GM18511 (cell line): ENCODE measurements around the gene RALY.

ENCODE experiments used
- ATAC-seq: cut with Tn5 transposase; IDR thresholded peaks from one replicate; pipeline ENCODE4 v1.9.1; 2021; ENCODE audit warnings: mild to moderate bottlenecking, moderate library complexity; ENCODE audit not compliant: unreplicated experiment

RALY gene

DNA sequence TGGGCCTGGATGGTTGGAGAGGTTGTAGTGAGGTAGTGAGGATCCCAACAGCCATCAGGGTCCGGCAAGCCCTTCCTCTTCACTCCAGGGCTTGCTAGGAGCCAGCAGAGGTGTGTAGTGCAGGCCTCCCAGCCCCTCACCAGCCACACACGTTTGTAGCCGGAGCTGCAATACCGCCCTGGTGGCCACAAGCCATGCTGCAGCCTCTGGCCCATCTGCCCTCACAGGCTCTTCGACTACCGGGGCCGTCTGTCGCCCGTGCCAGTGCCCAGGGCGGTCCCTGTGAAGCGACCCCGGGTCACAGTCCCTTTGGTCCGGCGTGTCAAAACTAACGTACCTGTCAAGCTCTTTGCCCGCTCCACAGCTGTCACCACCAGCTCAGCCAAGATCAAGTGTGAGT, 81.9 kb downstream of the RALY start:
- ATAC-seq, result no peak

- ATAC-seq, result no peak
Measured at GRCh38 chr20:34076952-34077351, 83.2 kb downstream of the RALY start.

- no peak for ATAC-seq
Measured at GRCh38 chr20:34078540-34078939, 84.8 kb downstream of the RALY start.

DNA sequence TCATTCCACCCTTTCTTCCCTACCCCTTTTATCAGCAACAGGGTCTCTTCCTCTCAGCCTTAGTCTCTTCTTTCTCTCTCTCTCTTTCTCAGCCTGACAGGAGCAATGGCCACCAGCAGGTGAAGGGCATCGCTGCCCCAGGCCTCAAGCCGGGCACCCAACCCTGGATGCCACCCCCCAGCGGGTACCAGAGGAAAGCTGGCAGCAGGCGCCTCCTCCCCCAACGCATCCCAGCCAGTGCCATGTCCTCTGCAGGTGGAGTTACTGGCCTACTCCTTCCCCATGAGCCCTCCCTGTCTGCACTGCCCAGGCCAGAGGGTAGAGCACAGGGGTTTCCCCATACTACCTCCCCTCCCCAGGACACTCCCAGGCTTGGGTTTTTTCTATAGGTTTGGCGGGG, 86.1 kb downstream of the RALY start:
- no peak for ATAC-seq

GRCh38 chr20:34082232-34082887, 88.6 kb downstream of the RALY start:
- ATAC-seq, result no peak

- no peak for ATAC-seq
Measured at GRCh38 chr20:34083137-34083536, 89.4 kb downstream of the RALY start.

DNA sequence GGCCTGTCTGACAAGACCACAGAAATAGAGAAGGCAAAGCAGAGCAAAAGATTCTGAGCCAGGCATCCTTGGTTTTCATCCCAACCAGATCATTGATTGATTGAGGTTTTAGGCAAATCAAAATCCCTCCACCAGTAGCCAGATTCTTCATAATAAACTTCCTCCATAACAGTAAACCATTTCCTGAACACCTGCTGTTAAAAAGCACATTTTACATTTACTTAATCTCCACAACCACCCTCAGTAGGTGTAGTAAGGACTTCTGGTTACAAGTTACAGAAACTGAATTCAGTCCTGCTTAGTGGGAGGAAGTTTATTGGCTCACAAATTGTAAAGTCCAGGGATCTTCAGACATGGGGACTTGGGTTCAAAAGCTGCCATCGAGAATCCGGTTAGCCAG, 90.1 kb downstream of the RALY start:
- no peak for ATAC-seq

- no peak for ATAC-seq
Measured at GRCh38 chr20:34084227-34084923, 90.7 kb downstream of the RALY start.

DNA sequence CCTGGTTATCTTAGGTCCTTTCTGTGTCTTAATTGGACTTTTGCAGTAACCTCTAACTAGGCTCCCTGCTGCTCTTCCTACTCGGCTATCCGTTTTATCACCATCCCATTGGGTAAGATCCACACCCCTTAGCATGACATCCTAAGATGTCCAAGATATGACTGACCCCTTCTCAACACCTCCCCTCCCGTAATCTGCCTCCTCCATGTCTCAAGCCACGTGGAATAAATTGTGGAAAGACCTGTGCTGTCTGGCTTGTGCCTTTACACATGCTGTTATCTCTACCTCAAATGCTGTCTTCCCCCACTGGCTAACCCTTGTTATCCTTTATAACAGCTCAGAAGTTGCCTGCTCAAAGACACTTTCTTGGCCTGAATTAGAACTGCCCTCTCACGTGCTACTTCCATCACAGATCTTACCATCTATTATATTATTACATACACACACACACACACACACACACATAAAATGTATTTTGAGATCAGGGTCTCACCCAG, 91.9 kb downstream of the RALY start:
- no peak for ATAC-seq

DNA sequence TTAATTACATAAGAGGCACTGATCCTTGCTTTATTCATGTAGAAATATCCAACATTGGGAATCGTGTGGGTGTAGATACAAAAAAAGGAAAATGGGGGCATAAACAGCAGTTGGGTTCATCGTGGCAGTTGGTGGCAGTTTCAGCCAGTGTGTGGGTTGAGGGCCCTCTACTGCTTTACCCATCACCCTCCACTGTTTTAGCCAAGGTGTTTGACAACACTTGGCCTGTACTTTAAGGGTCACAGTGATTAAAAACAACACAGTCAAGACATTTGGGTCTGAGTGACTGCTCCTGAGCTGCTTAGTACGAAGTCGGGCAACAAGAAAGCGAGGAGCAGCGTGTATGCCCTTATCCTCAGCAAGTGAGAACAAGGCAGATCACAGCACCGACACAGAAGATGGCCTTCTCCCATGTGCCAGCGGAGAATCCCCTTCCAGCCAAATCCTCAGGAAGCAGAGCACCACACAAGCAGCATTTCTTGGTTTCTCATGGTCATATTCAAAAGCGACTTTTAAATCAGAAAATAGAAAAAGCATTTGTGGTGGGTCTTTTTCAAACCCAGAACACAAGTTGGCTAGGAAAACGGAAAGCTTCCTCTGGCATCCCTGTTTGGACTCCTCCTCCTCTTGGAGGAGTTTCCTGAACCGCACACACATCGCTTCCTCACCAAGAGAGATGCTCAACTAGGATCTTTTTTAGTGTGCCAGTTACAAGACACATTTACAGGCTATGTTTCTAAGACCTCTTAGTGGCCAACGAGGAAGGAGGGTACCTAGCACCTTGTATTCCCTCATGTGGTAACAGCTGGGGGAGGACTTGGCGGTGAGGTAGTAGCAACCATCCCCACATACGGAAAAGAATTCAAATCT, 94.8 kb downstream of the RALY start:
- ATAC-seq, result no peak

- ATAC-seq, result no peak
Measured at GRCh38 chr20:34089175-34089479, 95.4 kb downstream of the RALY start.

DNA sequence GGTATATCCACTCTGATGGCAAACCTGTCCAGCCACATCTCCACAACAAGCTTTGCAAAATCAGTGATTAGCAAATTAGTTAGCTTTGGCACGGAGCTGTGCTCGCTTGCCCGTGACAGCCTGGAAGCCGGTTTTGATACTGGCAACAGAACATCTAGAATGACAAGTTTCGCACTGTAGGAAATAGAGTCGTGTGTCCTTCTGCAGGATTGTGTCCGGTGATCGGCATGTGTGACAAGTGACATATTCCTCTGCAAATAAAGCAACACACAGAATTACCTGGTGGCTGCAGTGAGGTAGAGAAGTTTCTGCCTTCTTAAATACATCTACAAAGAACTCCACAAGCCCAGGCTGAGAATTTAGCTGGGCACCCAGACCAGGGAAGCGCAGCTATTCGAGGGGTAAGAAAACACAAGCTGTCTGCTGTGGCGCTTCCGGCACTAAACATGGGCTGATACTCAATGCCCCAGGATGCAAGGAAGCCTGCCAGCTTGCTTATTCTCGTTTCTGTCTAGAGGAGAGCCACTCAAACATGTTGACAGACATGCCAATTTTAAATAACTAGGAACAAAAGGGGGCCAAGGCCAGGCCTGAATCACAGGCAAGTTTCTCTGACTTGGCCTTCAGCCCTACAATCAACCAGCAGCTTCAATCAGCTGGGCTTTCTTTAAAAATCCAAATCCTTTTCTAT, 96.1 kb downstream of the RALY start:
- no peak for ATAC-seq

GRCh38 chr20:34090645-34091044, 96.9 kb downstream of the RALY start:
- no peak for ATAC-seq

- no peak for ATAC-seq
Measured at GRCh38 chr20:34091637-34092200, 98.0 kb downstream of the RALY start.

DNA sequence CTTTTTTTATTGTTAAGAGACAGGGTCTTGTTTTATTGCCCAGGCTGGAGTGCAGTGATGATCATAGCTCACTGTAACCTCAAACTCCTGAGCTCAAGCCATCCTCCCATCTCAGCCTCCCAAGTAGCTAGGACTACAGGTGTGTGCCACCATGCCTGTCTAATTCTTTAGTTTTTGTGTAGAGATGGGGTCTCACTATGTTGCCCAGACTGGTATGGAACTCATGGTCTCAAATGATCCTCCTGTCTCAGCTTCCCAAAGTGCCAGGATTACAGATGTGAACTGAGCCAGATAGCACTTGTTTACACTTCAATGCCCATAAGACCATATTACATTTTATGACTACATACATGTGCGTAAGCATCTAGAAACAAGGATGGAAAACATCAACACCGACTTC, 100.2 kb downstream of the RALY start:
- ATAC-seq, result no peak

DNA sequence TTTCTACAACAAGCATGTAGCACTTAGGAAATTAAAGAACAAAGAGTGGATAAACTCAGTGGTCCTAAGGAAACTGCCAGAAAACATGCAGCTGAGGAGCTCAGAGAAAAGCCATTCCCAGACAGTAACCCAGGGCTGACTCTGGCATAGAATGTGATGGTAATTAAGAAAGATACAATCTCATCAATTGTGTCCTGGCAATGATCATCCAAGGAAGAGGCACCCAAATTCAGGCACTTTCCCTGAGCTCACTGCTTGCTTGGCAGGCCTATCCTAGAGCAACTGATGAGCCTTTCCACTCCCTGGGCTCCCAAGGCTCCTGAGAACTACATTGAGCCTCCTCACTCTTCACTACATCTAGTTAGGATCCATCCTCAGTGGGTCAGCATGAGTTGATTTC, 102.1 kb downstream of the RALY start:
- ATAC-seq, result no peak

DNA sequence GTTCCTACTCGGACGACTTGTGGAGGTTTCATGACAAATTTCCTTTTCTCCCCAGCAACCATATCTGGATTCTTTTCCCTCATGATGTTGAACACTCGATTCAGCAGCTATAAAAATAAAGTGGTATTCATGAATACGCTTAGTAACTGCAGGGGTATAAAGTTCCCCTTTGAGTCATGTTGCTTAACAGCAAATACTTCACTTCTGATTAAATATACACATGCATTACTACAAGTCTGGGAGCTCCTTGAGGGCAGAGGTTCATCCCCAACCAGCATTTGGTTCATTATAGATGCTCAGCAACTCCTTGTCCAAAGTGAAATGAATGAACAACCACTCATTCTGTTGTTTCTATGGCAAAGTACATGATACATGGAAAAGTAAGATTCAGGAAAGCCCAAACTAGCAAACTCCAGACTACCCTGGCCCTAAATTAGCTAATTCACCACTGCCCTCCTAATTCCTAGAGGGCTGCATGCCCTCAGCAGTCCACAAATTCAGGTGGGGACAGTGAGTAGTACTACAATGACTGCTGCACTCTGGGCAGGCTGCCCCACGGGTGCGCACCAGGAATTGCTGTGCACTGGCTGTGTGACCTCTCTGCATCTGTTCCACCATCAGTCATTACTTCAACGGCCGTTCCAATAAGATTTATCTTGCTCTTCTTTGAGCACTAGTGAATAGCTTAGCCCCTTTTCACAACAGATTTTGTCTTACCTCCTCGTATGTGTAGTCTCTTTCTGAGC, 103.2 kb downstream of the RALY start:
- no peak for ATAC-seq

GRCh38 chr20:34098570-34098969, 104.9 kb downstream of the RALY start:
- ATAC-seq, result no peak

DNA sequence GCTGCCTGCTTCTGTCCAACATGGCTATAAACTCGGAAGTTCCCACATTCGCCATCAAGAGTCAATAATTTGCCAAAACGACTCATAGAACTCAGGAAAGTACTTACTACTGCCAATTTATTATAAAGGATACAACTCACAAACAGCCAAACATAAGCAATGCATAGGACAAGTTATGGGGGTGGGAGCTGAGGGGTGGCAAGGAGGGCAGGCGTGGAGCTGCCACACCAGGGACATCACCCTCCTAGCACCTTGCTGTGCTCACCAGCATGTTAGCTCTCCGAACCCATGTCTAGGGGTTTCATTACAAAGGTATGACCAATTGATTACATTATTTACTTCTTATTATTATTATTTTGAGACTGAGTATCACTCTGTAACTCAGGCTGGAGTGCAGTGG, 106.0 kb downstream of the RALY start:
- ATAC-seq, result no peak

- no peak for ATAC-seq
Measured at GRCh38 chr20:34100576-34100975, 106.9 kb downstream of the RALY start.
